ENCODE results near the gene SYK. TPM values are rescaled to one million over a fixed set of nuclear protein-coding genes. Genes with fewer than 3 reads are reported as not detected.
A peak's percentile ranks its signal among the peaks of the same experiment; 100 is the strongest.

Gene SYK
- total RNA-seq, 1 experiment from 2014 or later: 0.28 TPM

- H3K4me3 ChIP-seq (ENCODE audit: low read depth in 2 of 2, low read length in 2 of 2): no peak overlapping the region
- no peak for ATAC-seq
- H3K9me3 ChIP-seq (ENCODE audit: control insufficient read depth, insufficient read depth, low read depth, low read length): no peaks in the 10 kb centered on the region
- TF ChIP-seq POLR2AphosphoS5 (IDR thresholded peaks at IDR 0.05; ENCODE audit: low read depth, low read length): no peak
- TF ChIP-seq SIN3A (IDR thresholded peaks at IDR 0.05; ENCODE audit: borderline replicate concordance, insufficient read depth, low read depth, low read length): no peak
- TF ChIP-seq, protein P1, sequence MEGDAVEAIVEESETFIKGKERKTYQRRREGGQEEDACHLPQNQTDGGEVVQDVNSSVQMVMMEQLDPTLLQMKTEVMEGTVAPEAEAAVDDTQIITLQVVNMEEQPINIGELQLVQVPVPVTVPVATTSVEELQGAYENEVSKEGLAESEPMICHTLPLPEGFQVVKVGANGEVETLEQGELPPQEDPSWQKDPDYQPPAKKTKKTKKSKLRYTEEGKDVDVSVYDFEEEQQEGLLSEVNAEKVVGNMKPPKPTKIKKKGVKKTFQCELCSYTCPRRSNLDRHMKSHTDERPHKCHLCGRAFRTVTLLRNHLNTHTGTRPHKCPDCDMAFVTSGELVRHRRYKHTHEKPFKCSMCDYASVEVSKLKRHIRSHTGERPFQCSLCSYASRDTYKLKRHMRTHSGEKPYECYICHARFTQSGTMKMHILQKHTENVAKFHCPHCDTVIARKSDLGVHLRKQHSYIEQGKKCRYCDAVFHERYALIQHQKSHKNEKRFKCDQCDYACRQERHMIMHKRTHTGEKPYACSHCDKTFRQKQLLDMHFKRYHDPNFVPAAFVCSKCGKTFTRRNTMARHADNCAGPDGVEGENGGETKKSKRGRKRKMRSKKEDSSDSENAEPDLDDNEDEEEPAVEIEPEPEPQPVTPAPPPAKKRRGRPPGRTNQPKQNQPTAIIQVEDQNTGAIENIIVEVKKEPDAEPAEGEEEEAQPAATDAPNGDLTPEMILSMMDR (IDR thresholded peaks at IDR 0.05): no peak
- no peak for TF ChIP-seq TCF7L2 (IDR thresholded peaks at IDR 0.05; ENCODE audit: low read depth, low read length)
- TF ChIP-seq, protein P2, sequence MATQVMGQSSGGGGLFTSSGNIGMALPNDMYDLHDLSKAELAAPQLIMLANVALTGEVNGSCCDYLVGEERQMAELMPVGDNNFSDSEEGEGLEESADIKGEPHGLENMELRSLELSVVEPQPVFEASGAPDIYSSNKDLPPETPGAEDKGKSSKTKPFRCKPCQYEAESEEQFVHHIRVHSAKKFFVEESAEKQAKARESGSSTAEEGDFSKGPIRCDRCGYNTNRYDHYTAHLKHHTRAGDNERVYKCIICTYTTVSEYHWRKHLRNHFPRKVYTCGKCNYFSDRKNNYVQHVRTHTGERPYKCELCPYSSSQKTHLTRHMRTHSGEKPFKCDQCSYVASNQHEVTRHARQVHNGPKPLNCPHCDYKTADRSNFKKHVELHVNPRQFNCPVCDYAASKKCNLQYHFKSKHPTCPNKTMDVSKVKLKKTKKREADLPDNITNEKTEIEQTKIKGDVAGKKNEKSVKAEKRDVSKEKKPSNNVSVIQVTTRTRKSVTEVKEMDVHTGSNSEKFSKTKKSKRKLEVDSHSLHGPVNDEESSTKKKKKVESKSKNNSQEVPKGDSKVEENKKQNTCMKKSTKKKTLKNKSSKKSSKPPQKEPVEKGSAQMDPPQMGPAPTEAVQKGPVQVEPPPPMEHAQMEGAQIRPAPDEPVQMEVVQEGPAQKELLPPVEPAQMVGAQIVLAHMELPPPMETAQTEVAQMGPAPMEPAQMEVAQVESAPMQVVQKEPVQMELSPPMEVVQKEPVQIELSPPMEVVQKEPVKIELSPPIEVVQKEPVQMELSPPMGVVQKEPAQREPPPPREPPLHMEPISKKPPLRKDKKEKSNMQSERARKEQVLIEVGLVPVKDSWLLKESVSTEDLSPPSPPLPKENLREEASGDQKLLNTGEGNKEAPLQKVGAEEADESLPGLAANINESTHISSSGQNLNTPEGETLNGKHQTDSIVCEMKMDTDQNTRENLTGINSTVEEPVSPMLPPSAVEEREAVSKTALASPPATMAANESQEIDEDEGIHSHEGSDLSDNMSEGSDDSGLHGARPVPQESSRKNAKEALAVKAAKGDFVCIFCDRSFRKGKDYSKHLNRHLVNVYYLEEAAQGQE (IDR thresholded peaks at IDR 0.05; ENCODE audit: insufficient read depth in 1 of 2, low read depth in 2 of 2, low read length in 1 of 2): no peak
- H3K4me1 ChIP-seq (ENCODE audit: control insufficient read depth, insufficient read depth, low read length): no peaks in the 10 kb centered on the region
- H3K36me3 ChIP-seq (ENCODE audit: control insufficient read depth, insufficient read depth, low read length): no peaks in the 10 kb centered on the region
- no TSS peak for BruUV-seq (replicated peaks)
- no peaks in the 10 kb centered on the region for H3K27me3 ChIP-seq (ENCODE audit: control insufficient read depth, insufficient read depth, low read length)
- ChIA-PET POLR2A (no interaction called here), CTCF (no interaction called here)
- intact Hi-C loops (cut with micrococcal nuclease; ENCODE audit: unreplicated experiment) (no loop called here), in situ Hi-C loops (cut with HindIII; ENCODE audit: low pct_unique_long_range_greater_than_20kb, low sequenced_read_pairs) (no loop called here)
- H3K27ac ChIP-seq (ENCODE audit: low read length): no peak overlapping the region
- DNase-seq (ENCODE audit: low read depth, low spot score): no peak
These were observed 94.6 kb downstream of the SYK start for GRCh38 chr9:90896231-90896630.

- H3K36me3 ChIP-seq (ENCODE audit: control insufficient read depth, insufficient read depth, low read length): no peaks in the 10 kb centered on the region
- TF ChIP-seq, protein P2 (IDR thresholded peaks at IDR 0.05; ENCODE audit: insufficient read depth in 1 of 2, low read depth in 2 of 2, low read length in 1 of 2): no peak
- TF ChIP-seq, protein P1 (IDR thresholded peaks at IDR 0.05): peak; percentile 31
- no peak for TF ChIP-seq TCF7L2 (IDR thresholded peaks at IDR 0.05; ENCODE audit: low read depth, low read length)
- ChIA-PET CTCF (no interaction called here), POLR2A (no interaction called here)
- H3K4me3 ChIP-seq (ENCODE audit: low read depth in 2 of 2, low read length in 2 of 2): no peak overlapping the region
- H3K4me1 ChIP-seq (ENCODE audit: control insufficient read depth, insufficient read depth, low read length): no peaks in the 10 kb centered on the region
- DNase-seq (ENCODE audit: low read depth, low spot score) (no peak), ATAC-seq (no peak)
- intact Hi-C loops (cut with micrococcal nuclease; ENCODE audit: unreplicated experiment) (no loop called here), in situ Hi-C loops (cut with HindIII; ENCODE audit: low pct_unique_long_range_greater_than_20kb, low sequenced_read_pairs) (no loop called here)
- H3K27me3 ChIP-seq (ENCODE audit: control insufficient read depth, insufficient read depth, low read length): no peaks in the 10 kb centered on the region
- no peak overlapping the region for H3K27ac ChIP-seq (ENCODE audit: low read length)
- BruUV-seq (replicated peaks): no TSS peak
- H3K9me3 ChIP-seq (ENCODE audit: control insufficient read depth, insufficient read depth, low read depth, low read length): no peaks in the 10 kb centered on the region
These were observed 96.6 kb downstream of the SYK start for GRCh38 chr9:90898228-90898627.
